C1 segment of cervical spinal cord (tissue), 14 donors: ENCODE data around the gene RNF41.

Experiments
- DNase-seq, 14 donors: peaks; one replicate each; lab custom pipeline; 2025; lab: John Stamatoyannopoulos, UW

Gene RNF41

DNA sequence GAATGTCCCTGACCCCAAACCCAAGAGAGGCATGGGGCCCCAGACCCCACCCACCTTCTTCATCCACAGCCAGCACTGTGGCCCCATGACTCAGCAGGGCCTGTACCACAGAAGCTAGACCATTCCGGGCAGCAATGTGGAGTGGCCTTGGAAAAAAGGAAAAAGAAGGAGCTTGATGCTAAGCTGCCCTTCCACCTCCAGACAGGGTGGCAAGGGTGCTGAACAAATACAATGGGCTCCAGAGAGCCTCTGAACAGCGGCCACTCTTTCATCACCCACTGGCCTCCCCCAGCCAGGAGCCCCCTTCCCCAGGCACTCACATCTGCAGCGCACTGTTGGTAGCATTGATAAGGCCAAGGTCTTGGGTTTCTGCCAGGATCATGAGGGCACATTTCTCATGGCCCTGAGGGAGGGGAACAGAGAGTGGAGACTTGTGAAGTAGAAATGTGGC is 22.0 kb upstream of the RNF41 start:
- no peak for DNase-seq

DNA sequence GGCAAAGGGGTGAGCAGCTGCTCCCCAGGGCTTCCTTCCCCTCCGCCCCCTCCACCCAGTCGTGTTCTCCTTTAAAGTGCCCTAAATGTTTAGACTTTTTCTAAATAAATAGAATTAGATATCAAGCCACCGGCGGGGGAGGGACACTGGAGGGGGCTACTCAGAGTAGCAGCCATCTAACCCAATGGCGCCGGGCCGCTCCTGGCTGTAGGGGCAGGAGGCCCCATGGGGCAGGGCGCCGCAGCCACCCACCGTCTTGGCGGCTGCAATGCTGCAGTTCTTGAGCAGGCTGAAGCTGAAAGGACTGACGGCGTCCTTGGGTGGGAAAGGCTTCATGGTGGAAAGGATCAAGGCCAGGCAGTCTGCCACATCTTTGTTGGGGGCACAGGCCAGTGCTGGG is 21.3 kb upstream of the RNF41 start:
- DNase-seq: no peak

DNA sequence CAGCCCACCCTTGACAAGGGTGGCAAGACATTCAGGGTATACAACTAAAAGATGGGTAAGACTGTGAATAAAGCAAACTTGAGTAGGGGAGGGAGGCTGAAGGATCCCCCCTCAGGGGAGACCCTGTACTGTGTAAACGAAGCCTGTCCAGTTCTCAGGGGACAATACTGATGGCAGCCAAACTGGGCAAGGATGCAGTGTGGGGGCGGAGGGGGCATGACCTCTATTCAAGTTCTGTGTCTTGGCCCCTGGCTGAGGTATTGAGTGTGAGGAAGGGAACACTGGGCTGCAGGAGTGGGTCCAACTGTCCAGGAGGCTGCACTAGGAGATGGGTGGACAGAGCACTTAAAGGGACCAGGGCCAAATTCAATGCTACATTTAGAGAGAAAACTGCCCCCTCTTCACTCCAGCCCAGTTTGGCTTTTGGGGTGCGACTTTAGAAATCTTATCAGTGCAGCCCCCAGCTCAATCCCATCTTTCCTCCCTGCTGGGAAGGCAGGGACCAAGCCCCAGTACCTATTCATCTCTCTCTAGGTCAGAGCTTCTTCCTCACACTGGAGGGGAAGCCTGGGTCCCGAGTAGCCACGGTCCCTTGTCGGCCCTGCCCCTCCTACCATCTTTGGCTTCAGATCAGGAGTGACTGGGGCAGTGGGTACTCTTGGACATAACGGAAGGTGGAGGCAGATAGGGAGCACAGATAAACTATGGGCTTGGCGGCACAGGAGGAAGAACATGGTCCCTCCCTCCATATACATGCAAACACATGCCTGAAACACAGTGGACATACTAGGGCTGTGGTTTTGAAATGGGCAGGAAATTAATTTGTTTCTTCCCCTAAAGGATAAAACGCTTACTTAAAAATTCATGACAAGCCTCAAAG is 19.9 kb upstream of the RNF41 start:
- no peak for DNase-seq

DNA sequence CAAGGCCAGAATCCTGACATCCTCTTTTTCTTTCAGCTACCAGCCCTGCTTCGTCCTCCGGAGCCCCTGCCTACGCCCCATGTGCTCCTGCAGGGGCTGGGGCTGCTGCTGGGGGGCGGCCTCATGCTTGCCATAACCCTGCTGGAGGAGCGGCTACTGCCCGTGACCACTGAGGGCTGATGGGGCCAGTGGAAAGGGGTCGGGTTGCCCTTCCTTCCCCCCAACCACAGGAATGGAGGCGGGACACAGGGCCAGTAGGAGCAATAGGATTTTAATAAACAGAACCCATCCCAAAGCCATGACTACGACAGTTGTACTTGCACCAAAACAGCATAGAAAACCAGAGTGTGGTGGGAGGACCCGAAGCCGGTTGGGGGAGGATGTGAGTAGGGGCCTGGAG is 15.8 kb upstream of the RNF41 start:
- DNase-seq: no peak

DNA sequence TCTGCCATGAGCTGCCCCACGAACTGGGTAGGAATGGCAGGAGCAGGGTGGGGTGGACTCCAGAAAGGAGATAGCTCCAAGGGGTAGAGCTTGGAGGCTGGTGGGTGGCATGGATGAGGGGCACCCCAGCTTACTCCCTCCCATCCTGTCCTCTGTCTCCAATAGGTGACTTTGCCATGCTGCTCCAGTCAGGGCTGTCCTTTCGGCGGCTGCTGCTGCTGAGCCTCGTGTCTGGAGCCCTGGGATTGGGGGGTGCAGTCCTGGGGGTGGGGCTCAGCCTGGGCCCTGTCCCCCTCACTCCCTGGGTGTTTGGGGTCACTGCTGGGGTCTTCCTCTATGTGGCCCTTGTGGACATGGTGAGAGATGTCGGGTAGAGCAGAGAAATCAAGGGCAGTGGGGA is 15.3 kb upstream of the RNF41 start:
- DNase-seq: no peak

DNA sequence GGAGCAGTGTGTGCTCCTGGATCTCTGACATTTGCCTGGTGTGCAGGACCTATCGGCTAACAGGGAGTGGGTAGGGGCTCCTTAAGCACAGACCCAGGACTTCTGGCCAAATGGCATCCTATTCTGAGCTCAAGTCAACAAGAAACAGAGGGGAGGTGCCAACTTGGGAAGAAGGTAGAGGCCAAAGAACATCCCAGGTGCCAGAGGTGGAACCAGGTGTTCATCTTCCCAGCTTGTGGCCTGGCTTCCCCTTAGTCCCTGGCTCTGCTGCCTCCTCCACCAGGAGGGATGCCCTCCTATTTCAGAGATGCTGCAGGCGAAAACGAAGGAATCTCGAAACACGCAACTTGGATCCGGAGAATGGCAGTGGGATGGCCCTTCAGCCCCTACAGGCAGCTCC is 14.4 kb upstream of the RNF41 start:
- DNase-seq: no peak

DNA sequence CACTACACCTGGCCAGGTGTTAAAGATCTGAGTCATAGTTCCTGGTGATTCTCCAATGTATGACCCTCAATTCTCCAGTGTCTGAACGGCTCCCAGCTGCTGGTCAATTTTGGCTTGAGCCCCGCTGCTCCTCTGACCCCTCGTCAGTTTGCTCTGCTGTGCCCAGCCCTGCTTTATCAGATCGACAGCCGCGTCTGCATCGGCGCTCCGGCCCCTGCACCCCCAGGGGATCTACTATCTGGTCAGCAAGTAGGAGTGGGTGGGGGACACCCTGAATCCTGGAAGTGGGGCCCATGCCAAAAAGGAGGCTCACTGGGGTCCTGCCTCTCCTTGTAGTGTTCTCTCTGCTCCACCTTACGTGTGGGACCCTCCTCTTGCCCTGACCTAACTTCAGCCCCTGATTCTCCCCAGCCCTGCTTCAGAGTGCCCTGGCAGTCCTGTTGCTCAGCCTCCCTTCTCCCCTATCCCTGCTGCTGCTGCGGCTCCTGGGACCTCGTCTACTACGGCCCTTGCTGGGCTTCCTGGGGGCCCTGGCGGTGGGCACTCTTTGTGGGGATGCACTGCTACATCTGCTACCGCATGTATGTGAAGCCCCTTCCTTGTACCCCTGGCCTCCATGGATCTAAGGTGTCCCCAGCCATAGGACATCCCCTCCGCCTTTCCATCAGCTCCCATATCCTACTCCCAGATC is 13.2 kb upstream of the RNF41 start:
- no peak for DNase-seq

DNA sequence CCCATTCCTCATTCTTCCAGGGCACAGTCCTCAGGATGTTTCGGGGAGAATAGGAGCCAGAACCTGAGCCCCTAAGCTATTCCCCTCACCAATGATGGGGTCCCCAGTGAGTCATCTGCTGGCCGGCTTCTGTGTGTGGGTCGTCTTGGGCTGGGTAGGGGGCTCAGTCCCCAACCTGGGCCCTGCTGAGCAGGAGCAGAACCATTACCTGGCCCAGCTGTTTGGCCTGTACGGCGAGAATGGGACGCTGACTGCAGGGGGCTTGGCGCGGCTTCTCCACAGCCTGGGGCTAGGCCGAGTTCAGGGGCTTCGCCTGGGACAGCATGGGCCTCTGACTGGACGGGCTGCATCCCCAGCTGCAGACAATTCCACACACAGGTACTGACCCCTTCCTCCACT is 9.5 kb upstream of the RNF41 start:
- no peak for DNase-seq

DNA sequence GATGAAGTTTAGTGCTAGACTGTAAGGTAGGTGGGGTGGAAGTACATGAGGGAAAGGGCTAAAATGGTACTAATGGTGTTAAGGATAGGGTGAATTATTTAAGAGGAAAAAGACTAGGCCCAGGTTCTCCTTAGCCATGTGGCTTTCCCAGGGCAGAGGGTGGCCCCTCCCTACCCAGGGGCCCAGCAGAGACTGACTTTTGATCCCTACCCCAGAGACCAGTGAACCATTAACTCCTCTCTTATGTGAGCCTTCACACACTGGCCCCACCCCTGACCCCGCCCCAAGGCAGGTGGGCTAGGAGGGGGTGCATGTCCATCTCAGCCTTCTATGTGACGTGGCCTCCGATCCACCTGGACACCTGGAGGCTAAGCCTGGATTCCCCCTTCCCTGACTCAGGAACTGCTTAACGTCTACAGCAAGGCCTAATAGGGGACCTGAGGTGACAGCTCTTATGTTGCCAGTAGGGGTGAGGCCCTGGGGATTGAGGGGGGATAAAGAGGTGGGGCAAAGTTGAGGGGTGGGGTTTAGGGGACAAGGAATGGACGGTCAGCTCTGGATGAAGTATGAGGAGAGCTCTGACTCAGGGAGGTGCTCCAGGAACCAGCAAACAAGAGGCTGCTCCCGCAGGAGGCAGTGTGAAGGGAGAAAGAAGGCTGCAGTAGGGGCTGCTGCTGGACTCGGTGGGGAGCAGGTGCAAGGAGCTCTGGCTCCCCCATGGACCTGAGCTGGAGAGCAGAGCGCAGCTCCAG is 8.9 kb upstream of the RNF41 start:
- no peak for DNase-seq

DNA sequence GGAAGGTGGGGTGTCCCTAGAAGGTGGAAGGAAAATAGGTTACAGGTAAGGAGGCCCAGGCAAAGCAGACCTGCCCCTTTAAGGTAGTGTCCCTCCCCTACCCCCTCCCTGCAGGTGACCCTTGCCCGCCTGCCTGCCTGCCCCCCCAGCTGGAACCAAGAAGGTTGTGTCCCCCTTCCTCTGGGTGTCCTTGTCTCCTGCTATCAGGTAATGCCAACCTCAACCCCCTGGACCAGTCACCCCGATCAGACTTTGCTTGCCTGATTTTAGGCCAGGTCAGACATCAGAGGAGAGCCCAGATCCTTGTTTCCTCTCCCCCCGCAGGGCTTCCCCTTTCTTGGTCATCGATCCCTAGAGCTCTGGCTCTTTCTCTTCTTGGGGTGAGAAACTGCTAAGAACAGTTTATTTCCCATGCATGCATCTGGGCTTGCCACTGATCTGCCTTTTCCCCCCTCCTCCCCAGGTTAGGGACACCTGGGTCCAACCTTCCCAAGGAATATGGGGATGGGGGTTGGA is 8.3 kb upstream of the RNF41 start, which contains the start of gene SLC39A5:
Gene SLC39A5 (plus strand): TSS at position 136 of the 516 bp plus-strand sequence. CDS start 1,224 bp downstream, outside the sequence.
- no peak for DNase-seq

DNA sequence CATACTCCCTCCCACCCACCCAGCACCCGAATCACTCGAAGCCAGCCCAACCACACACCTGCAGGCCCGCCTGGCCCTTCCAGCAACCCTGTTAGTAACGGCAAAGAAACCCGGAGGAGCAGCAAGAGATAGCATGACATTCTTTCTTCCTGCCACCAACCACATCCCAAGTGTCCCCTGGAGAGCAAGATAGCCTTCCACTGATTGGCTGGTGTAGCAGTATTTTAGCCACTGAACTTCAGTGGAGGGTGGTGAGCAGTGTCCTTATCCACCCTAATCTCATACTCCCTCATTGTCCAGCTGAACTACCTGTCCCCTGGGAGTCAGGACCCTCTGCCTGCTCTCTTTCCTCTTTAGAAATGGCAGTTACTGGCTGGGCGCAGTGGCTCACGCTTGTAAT is 7.4 kb upstream of the RNF41 start:
- DNase-seq: no peak

DNA sequence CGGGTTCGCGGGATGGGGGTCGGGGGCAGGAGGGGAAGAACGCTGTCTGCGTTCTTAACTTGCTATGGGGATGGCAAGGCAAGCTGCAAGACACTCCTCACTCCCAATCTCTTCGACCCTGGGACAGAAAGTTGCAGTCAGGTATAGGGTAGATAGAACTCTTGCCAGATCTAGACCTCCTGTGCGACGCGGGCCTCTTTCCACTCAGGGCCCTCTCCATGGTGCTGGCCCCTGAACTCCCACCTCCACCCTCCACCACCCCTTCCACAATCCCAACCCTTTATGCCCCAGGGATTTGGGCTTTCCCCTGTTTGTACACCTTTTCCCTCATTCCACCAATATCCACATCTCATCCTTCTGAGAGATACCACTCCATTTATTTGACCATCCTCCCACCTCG is 3.2 kb upstream of the RNF41 start:
- DNase-seq: no peak

DNA sequence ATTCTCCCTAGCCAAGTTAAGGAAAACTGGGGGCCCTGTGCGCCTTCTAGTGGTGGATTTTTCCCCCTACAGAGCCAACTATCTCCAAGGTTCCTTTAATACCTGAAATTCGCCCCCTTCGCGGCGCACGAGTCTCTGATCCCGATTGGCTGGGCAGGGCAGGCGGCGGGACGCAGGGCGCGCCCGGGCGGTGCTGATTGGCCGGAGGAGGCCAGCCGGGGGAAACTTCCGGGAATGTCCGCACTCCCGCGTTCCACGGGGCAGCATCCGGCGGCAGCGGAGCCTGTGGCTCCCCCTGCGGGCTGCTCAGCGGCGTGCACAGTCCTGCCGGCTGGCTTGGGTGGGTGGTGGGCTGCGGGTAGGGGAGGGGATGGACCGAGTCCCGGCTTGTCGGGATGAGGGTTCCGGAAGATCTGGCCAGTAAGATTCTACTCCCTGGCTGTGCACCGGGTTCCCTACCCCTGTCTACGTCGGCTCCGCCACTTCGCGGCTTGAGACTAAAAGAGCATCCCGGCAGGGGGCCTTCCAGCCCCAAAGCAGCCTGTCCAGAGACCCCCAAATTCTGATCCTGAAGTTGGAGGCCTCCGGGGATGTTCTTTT is 2.5 kb upstream of the RNF41 start, which contains the start of gene NABP2:
Gene NABP2 (plus strand): TSS at position 241 of the 600 bp plus-strand sequence. CDS start 515 bp downstream, outside the sequence.
- DNase-seq: peak; percentile 73 to 98 (median 95)

DNA sequence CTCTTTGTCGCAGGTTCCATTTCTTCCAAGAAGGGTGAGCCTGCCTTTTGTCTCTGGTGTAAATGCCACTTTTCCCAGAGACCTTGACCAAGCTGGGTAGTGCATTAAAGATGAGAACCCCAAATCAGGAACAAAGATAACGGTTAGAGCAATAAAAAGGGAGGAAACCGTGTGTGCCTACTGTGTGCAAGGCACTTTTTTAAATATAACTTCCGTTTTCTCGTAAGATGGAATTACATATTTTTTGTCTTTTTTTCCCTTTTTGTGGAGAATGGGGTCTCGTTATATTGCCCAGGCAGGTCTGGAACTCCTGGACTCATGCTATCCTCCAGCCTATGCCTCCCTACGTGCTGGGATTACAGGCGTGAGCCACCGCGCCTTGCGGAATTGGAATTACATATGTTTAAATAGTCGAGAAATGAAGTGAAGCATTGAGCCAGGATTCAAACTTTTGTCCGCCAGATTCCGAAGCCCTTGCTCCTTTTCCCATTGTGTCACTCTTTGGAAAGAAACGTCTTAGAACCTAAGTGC is 1.9 kb upstream of the RNF41 start:
- no peak for DNase-seq

DNA sequence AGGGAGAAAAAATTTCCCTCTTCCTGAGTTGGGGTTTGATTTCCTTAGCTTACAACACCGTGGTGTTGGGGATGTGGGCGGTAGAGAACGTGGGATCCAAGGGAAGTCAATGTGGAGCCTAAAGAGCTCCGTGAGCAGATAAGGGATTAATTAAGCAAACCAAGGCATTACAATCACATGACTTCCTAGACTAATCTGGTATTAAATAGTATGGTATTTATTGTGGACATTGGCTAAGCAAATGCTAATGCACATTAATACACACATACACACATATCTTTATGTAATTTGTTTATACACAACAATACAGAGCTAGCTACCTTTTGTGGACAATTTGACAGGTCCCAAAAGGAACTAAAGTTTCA is 791 bp upstream of the RNF41 start:
- DNase-seq: no peak

DNA sequence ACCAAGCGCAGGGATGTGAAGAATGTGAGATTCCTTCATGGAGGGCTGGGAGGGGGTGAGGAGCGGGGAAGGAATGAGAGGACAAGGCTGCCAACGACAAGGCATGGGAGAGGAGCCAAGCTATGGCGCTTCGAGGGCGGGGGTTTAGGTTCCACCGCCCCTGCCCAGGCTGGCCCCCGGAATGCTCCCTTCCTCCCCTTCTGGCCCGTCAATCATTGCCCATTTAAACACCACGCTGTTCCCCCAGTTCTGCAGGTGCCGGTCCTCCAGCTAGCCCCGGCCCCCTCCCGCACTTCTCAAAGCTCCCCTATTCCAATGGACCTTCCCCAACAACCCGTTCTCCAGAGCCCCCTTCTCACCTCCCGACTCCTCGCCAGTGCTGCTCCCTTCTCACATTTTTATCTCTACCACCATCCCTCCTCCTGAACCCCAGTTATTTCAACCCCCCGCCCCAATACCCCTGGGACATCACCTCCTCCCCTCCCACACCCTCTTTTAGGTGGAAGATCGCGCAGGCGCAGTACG is 428 bp downstream of the RNF41 start:
- DNase-seq: peak in 9 of 14 donors; percentile 37 to 70 (median 56)

DNA sequence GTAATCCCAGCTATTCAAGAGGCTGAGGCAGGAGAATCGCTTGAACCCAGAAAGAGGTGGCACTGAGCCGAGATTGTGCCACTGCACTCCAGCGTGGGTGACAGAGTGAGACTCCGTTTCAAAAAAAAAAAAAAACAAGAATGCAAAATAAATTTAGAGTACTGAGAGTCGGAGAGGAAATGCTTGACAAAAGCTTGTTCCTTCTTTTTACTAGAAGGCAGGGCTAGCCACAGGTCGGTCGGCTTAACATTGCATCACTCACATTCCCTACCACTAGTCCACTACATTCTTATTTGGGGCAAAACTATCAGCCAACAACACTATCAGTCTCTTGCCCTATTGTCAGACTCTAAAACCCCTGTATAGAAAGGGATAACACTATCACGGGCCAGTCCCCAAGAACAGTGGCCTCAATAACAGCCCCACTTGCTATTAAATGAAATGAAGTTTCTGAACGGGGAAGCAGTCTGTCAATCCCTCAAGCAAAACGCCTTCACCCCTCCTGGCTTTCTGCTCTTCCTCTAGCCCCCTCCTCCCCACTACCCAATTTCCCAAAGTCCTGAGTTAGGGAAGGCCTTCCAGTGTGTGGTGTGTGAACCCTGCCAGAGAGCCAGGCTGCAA is 1.0 kb downstream of the RNF41 start:
- DNase-seq: no peak

DNA sequence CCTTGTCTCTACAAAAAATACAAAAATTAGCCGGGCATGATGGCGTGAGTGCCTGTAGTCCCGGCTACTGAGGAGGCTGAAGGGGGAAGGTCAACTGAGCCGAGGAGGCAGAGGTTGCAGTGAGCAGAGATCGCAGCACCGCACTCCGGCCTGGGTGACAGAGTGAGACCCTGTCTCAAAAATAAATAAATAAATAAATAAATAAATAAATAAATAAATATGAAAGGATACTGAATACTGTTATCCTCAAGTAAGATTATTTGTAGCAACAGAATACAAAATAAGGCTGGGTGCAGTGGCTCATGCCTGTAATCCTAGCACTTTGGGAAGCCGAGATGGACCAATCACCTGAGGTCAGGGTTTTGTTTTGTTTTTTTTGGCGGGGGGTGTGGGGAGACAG is 1.9 kb downstream of the RNF41 start:
- no peak for DNase-seq

DNA sequence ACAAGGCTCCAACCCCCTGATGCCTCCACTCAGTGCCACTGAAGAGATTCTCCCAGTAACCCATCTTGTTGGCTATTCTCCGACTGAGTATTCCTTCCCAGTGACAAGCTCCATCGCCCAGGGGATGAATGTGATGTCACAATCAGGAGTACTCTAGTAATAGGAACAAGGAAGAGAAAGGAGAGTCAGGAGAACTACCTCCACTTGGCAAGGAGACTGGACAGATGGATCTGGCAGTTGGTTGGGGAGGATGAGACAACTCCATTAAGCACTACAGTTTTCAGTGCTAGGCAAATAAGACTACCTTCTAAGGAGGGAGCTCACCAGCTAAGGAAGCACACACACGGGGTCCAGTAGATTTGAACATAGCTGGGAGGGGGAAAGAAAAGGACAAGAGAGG is 5.3 kb downstream of the RNF41 start:
- peak in 2 of 14 donors; percentile 1 to 79 for DNase-seq

DNA sequence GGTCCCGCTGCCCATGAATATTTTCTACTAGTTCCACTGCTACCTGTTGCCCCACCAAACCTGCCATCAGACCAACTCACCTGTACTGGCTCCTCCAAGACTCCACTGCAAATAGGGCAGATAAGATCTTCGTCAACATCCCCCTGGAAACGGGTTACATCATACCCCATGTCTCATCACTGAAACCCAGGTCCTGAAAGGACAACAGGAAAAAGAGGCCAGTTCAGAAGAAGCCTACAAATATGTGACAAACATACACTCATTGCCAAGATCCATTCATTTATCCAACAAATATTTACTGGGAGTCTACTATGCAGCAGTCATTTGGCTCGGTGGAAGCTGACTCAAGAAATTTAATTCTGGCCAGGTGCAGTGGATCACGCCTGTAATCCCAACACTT is 7.8 kb downstream of the RNF41 start:
- no peak for DNase-seq
